Measurements from ENCODE around the gene SLC34A1.

DNA sequence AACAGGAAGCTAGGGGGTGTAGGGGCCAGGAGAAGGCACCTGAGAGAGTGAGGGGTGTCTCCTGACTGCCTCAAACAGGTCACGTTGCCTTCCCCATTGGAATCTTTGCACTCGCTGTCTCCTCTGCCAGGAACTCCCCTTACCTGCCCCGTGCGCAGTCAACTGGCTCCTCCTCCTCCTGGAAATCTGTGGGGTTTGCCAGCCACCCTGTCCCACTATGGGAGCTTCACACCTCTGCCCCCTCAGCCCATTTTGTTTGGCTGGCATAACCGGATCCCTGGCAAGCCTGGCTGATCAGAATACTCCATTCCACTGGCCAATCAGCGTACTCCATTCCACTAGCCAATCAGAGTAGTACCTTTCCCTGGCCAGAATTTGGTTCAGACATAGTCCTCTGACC is 10.4 kb upstream of the SLC34A1 start:
- TF ChIP-seq, protein P1, sequence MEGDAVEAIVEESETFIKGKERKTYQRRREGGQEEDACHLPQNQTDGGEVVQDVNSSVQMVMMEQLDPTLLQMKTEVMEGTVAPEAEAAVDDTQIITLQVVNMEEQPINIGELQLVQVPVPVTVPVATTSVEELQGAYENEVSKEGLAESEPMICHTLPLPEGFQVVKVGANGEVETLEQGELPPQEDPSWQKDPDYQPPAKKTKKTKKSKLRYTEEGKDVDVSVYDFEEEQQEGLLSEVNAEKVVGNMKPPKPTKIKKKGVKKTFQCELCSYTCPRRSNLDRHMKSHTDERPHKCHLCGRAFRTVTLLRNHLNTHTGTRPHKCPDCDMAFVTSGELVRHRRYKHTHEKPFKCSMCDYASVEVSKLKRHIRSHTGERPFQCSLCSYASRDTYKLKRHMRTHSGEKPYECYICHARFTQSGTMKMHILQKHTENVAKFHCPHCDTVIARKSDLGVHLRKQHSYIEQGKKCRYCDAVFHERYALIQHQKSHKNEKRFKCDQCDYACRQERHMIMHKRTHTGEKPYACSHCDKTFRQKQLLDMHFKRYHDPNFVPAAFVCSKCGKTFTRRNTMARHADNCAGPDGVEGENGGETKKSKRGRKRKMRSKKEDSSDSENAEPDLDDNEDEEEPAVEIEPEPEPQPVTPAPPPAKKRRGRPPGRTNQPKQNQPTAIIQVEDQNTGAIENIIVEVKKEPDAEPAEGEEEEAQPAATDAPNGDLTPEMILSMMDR (tag by site-specific recombination; IDR thresholded peaks at IDR 0.05): no peak
- TF ChIP-seq, protein P2, sequence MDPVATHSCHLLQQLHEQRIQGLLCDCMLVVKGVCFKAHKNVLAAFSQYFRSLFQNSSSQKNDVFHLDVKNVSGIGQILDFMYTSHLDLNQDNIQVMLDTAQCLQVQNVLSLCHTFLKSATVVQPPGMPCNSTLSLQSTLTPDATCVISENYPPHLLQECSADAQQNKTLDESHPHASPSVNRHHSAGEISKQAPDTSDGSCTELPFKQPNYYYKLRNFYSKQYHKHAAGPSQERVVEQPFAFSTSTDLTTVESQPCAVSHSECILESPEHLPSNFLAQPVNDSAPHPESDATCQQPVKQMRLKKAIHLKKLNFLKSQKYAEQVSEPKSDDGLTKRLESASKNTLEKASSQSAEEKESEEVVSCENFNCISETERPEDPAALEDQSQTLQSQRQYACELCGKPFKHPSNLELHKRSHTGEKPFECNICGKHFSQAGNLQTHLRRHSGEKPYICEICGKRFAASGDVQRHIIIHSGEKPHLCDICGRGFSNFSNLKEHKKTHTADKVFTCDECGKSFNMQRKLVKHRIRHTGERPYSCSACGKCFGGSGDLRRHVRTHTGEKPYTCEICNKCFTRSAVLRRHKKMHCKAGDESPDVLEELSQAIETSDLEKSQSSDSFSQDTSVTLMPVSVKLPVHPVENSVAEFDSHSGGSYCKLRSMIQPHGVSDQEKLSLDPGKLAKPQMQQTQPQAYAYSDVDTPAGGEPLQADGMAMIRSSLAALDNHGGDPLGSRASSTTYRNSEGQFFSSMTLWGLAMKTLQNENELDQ (tag by site-specific recombination; IDR thresholded peaks at IDR 0.05; ENCODE audit: low read depth): no peak
- TF ChIP-seq, protein P3, sequence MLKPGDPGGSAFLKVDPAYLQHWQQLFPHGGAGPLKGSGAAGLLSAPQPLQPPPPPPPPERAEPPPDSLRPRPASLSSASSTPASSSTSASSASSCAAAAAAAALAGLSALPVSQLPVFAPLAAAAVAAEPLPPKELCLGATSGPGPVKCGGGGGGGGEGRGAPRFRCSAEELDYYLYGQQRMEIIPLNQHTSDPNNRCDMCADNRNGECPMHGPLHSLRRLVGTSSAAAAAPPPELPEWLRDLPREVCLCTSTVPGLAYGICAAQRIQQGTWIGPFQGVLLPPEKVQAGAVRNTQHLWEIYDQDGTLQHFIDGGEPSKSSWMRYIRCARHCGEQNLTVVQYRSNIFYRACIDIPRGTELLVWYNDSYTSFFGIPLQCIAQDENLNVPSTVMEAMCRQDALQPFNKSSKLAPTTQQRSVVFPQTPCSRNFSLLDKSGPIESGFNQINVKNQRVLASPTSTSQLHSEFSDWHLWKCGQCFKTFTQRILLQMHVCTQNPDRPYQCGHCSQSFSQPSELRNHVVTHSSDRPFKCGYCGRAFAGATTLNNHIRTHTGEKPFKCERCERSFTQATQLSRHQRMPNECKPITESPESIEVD (tag by site-specific recombination; IDR thresholded peaks at IDR 0.05): no peak
- TF ChIP-seq ZNF292 (tag by site-specific recombination; IDR thresholded peaks at IDR 0.05; ENCODE audit: borderline replicate concordance, low read depth) (no peak), ZNF133 (tag by site-specific recombination; IDR thresholded peaks at IDR 0.05) (no peak), ZNF514 (tag by site-specific recombination; IDR thresholded peaks at IDR 0.05) (no peak), ZNF324 (tag by site-specific recombination; IDR thresholded peaks at IDR 0.05) (no peak), MEIS1 (CRISPR knock-in tag; IDR thresholded peaks at IDR 0.05; ENCODE audit: borderline replicate concordance) (no peak), ZNF626 (tag by site-specific recombination; IDR thresholded peaks at IDR 0.05) (no peak)
- TF ChIP-seq, protein P4, sequence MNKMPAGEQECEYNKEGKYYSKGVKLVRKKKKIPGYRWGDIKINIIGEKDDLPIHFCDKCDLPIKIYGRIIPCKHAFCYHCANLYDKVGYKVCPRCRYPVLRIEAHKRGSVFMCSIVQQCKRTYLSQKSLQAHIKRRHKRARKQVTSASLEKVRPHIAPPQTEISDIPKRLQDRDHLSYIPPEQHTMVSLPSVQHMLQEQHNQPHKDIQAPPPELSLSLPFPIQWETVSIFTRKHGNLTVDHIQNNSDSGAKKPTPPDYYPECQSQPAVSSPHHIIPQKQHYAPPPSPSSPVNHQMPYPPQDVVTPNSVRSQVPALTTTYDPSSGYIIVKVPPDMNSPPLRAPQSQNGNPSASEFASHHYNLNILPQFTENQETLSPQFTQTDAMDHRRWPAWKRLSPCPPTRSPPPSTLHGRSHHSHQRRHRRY (tag by site-specific recombination; IDR thresholded peaks at IDR 0.05): no peak
- TF ChIP-seq, protein P5, sequence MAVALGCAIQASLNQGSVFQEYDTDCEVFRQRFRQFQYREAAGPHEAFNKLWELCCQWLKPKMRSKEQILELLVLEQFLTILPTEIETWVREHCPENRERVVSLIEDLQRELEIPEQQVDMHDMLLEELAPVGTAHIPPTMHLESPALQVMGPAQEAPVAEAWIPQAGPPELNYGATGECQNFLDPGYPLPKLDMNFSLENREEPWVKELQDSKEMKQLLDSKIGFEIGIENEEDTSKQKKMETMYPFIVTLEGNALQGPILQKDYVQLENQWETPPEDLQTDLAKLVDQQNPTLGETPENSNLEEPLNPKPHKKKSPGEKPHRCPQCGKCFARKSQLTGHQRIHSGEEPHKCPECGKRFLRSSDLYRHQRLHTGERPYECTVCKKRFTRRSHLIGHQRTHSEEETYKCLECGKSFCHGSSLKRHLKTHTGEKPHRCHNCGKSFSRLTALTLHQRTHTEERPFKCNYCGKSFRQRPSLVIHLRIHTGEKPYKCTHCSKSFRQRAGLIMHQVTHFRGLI (tag by site-specific recombination; IDR thresholded peaks at IDR 0.05): no peak
- TF ChIP-seq, protein P6, sequence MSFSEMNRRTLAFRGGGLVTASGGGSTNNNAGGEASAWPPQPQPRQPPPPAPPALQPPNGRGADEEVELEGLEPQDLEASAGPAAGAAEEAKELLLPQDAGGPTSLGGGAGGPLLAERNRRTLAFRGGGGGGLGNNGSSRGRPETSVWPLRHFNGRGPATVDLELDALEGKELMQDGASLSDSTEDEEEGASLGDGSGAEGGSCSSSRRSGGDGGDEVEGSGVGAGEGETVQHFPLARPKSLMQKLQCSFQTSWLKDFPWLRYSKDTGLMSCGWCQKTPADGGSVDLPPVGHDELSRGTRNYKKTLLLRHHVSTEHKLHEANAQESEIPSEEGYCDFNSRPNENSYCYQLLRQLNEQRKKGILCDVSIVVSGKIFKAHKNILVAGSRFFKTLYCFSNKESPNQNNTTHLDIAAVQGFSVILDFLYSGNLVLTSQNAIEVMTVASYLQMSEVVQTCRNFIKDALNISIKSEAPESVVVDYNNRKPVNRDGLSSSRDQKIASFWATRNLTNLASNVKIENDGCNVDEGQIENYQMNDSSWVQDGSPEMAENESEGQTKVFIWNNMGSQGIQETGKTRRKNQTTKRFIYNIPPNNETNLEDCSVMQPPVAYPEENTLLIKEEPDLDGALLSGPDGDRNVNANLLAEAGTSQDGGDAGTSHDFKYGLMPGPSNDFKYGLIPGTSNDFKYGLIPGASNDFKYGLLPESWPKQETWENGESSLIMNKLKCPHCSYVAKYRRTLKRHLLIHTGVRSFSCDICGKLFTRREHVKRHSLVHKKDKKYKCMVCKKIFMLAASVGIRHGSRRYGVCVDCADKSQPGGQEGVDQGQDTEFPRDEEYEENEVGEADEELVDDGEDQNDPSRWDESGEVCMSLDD (tag by site-specific recombination; IDR thresholded peaks at IDR 0.05): no peak

Data from HEK293 (cell line).